SK-N-SH (cell line): ENCODE results near the gene MACROD2.

Source experiments
- EP300 ChIP-seq, 2 experiments: IDR thresholded peaks; 2 replicates each; pipeline versions ENCODE4 v1.4.0 to v1.6.1; 2012; ENCODE audit warnings: borderline replicate concordance in 1 of 2, low read depth in 1 of 2, low read length in 1 of 2
- EZH2phosphoT487 ChIP-seq: fragments of 200-600 bp; sonication (generic); IDR thresholded peaks from 2 replicates; pipeline ENCODE4 v1.6.1; 2017; ENCODE audit warnings: low read depth, mixed run types, mild to moderate bottlenecking, antibody characterized with exemption, moderate library complexity, borderline replicate concordance
- FOSL2 ChIP-seq: IDR thresholded peaks from 2 replicates; pipeline ENCODE4 v1.4.0; 2012; ENCODE audit warnings: low read depth, mild to moderate bottlenecking, moderate library complexity, borderline replicate concordance
- GABPA ChIP-seq: IDR thresholded peaks from 2 replicates; pipeline ENCODE4 v1.4.0; 2012; ENCODE audit warnings: low read depth, mild to moderate bottlenecking
- MEF2A ChIP-seq: IDR thresholded peaks from 2 replicates; pipeline ENCODE4 v1.4.0; 2012; ENCODE audit warnings: low read depth, borderline replicate concordance
- MXI1 ChIP-seq: IDR thresholded peaks from 2 replicates; pipeline ENCODE4 v1.6.1; 2012; ENCODE audit warnings: mild to moderate bottlenecking, low read depth, low read length, improper control_type of control experiment
- POLR2AphosphoS5 ChIP-seq: IDR thresholded peaks from 2 replicates; pipeline ENCODE4 v1.6.1; 2012; ENCODE audit warnings: low read depth, low read length
- TAF1 ChIP-seq: IDR thresholded peaks from 2 replicates; pipeline ENCODE4 v1.6.1; 2012; ENCODE audit warnings: low read depth, mild to moderate bottlenecking, low read length, moderate library complexity, borderline replicate concordance
- TCF12 ChIP-seq: IDR thresholded peaks from 2 replicates; pipeline ENCODE4 v1.4.0; 2012
- TF ChIP-seq, protein P1 (sequence below): fragments of 200-600 bp; sonication (generic); IDR thresholded peaks from 2 replicates; pipeline ENCODE4 v1.6.1; 2017; ENCODE audit warnings: antibody characterized with exemption, mild to moderate bottlenecking, moderate library complexity
- TF ChIP-seq, protein P2 (sequence below): IDR thresholded peaks from 2 replicates; pipeline ENCODE4 v1.4.0; 2012; ENCODE audit warnings: low read depth, borderline replicate concordance
- TF ChIP-seq, protein P3 (sequence below): IDR thresholded peaks from 2 replicates; pipeline ENCODE4 v1.4.0; 2012; ENCODE audit warnings: low read depth

DNA sequence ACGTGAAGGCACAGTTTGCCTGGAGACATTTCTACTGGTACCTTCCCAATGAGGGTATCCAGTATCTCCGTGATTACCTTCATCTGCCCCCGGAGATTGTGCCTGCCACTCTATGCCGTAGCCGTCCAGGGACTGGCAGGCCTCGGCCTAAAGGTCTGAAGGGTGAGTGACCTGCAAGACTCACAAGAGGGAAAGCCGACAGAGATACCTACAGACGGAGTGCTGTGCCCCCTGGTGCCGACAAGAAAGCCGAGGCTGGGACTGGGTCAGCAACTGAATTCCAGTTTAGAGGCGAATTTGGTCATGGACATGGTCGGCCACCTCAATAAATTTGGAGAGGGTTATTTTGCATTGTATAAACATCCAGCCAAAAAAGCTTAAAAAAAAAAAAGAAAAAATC lies 762.4 kb downstream of the MACROD2 start:
- no peak for TF ChIP-seq MXI1
- TF ChIP-seq GABPA: no peak
- no peak for TF ChIP-seq EZH2phosphoT487
- TF ChIP-seq, protein P1, sequence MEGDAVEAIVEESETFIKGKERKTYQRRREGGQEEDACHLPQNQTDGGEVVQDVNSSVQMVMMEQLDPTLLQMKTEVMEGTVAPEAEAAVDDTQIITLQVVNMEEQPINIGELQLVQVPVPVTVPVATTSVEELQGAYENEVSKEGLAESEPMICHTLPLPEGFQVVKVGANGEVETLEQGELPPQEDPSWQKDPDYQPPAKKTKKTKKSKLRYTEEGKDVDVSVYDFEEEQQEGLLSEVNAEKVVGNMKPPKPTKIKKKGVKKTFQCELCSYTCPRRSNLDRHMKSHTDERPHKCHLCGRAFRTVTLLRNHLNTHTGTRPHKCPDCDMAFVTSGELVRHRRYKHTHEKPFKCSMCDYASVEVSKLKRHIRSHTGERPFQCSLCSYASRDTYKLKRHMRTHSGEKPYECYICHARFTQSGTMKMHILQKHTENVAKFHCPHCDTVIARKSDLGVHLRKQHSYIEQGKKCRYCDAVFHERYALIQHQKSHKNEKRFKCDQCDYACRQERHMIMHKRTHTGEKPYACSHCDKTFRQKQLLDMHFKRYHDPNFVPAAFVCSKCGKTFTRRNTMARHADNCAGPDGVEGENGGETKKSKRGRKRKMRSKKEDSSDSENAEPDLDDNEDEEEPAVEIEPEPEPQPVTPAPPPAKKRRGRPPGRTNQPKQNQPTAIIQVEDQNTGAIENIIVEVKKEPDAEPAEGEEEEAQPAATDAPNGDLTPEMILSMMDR: no peak
- no peak for TF ChIP-seq TCF12
- no peak for TF ChIP-seq FOSL2
- no peak for TF ChIP-seq MEF2A
- TF ChIP-seq, protein P2, sequence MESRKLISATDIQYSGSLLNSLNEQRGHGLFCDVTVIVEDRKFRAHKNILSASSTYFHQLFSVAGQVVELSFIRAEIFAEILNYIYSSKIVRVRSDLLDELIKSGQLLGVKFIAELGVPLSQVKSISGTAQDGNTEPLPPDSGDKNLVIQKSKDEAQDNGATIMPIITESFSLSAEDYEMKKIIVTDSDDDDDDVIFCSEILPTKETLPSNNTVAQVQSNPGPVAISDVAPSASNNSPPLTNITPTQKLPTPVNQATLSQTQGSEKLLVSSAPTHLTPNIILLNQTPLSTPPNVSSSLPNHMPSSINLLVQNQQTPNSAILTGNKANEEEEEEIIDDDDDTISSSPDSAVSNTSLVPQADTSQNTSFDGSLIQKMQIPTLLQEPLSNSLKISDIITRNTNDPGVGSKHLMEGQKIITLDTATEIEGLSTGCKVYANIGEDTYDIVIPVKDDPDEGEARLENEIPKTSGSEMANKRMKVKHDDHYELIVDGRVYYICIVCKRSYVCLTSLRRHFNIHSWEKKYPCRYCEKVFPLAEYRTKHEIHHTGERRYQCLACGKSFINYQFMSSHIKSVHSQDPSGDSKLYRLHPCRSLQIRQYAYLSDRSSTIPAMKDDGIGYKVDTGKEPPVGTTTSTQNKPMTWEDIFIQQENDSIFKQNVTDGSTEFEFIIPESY: no peak
- TF ChIP-seq, protein P3, sequence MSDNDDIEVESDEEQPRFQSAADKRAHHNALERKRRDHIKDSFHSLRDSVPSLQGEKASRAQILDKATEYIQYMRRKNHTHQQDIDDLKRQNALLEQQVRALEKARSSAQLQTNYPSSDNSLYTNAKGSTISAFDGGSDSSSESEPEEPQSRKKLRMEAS: no peak
- no peak for TF ChIP-seq TAF1
- TF ChIP-seq EP300 (IDR thresholded peaks at IDR 0.05; ENCODE audit: borderline replicate concordance in 1 of 2, low read depth in 1 of 2, low read length in 1 of 2): no peak
- no peak for TF ChIP-seq POLR2AphosphoS5
